ENCODE data around the gene TXN2. TPM values are rescaled to one million over a fixed set of nuclear protein-coding genes. Genes with fewer than 3 reads are reported as not detected.
"Not testable (repeated sequence)": the region's sequence is repeated elsewhere in the genome, so short reads cannot be mapped to it uniquely, and the experiment has no call there.

TXN2 gene, protein sequence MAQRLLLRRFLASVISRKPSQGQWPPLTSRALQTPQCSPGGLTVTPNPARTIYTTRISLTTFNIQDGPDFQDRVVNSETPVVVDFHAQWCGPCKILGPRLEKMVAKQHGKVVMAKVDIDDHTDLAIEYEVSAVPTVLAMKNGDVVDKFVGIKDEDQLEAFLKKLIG
- 100 to 1,000 TPM; 107 to 118 (median 111) TPM for polyA plus RNA-seq (ENCODE audit: insufficient read depth in 1 of 5, insufficient read length in 5 of 5, low replicate concordance in 1 of 5)
- long read RNA-seq, donor 1, transcript TXN2-201 (4 exons, 1,736 nt) = major isoform, 62 of 110 reads
- long read RNA-seq, donor 1, partial matches to known transcripts = 40 of 110 reads
- long read RNA-seq, donor 1, other reads (novel, unspliced or antisense) = 0 of 110 reads
- long read RNA-seq, donor 2, transcript TXN2-201 (4 exons, 1,736 nt) = major isoform, 44 of 62 reads
- long read RNA-seq, donor 2, partial matches to known transcripts = 15 of 62 reads
- long read RNA-seq, donor 2, other reads (novel, unspliced or antisense) = 0 of 62 reads
- long read RNA-seq, donor 3, transcript TXN2-201 (4 exons, 1,736 nt) = major isoform, 50 of 86 reads
- long read RNA-seq, donor 3, transcript TXN2-204 (4 exons, 1,280 nt) = minor isoform, 5 of 86 reads
- long read RNA-seq, donor 3, partial matches to known transcripts = 29 of 86 reads
- long read RNA-seq, donor 3, other reads (novel, unspliced or antisense) = 0 of 86 reads
- long read RNA-seq, donor 4, transcript TXN2-201 (4 exons, 1,736 nt) = major isoform, 32 of 55 reads
- long read RNA-seq, donor 4, transcript TXN2-204 (4 exons, 1,280 nt) = minor isoform, 5 of 55 reads
- long read RNA-seq, donor 4, partial matches to known transcripts = 18 of 55 reads
- long read RNA-seq, donor 4, other reads (novel, unspliced or antisense) = 0 of 55 reads
- long read RNA-seq, donor 5, transcript TXN2-201 (4 exons, 1,736 nt) = major isoform, 85 of 117 reads
- long read RNA-seq, donor 5, transcript TXN2-204 (4 exons, 1,280 nt) = minor isoform, 6 of 117 reads
- long read RNA-seq, donor 5, partial matches to known transcripts = 23 of 117 reads
- long read RNA-seq, donor 5, other reads (novel, unspliced or antisense) = 0 of 117 reads
- long read RNA-seq, donor 6, transcript TXN2-201 (4 exons, 1,736 nt) = major isoform, 77 of 111 reads
- long read RNA-seq, donor 6, partial matches to known transcripts = 26 of 111 reads
- long read RNA-seq, donor 6, other reads (novel, unspliced or antisense) = 0 of 111 reads
- long read RNA-seq, donor 7, transcript TXN2-201 (4 exons, 1,736 nt) = major isoform, 55 of 82 reads
- long read RNA-seq, donor 7, partial matches to known transcripts = 19 of 82 reads
- long read RNA-seq, donor 7, other reads (novel, unspliced or antisense) = 5 of 82 reads
- long read RNA-seq, donor 8, transcript TXN2-201 (4 exons, 1,736 nt) = major isoform, 19 of 27 reads
- long read RNA-seq, donor 8, partial matches to known transcripts = 8 of 27 reads
- long read RNA-seq, donor 8, other reads (novel, unspliced or antisense) = 0 of 27 reads

GRCh38 chr22:36481393-36482168 is at the start of gene TXN2:
TSS of gene TXN2 (minus strand) at chr22:36481640. CDS start at chr22:36480837, 803 bp downstream.
- DNase-seq = peak; percentile 96 to 97

- DNase-seq = peak; percentile 98
Measured at GRCh38 chr22:36528795-36529751, 47.6 kb upstream of the TXN2 start, which contains the start of gene EIF3D. TSS of gene EIF3D (minus strand) at chr22:36529166. CDS start at chr22:36526121, 3,045 bp downstream.

DNA sequence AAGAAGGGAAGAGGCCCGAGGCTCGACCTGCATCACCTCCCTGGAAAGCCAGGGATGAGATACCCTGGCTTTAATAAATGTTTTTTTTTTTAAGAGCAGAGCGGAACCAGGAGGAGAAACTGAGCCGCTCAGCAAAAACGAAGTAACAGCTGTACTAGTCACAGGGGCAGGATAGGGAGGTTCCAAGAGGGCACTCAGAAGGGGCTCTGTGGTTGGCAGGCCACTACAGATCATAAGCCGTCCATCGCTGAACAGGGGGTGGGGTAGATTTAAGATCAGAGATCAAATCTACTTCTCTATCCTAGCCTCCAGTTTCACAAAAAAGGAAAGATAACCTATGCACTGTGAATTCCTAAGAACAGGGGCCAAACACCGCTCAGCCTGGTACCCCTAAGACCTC is 46.9 kb upstream of the TXN2 start:
- no peak for DNase-seq

GRCh38 chr22:36522662-36523061 is 41.2 kb upstream of the TXN2 start:
- DNase-seq = no peak

DNA sequence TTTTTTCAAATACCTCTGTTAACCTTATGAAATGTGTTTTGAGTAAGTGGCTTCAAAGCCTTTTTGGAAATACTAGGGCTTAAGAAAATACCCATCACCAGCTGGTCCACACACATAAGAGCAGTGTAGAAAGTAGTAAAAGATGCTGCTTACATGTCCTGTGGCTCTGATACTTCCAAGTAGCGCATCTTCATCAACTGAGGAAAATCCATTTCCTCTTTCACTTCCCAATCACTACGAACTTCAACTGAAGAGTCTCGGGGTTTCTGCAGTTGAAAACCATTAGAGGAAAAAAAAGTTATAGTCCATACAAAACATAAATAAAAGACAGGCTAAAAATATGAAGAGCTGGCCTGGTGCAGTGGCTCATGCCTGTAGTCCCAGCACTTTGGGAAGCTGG is 39.0 kb upstream of the TXN2 start:
- DNase-seq = no peak

DNA sequence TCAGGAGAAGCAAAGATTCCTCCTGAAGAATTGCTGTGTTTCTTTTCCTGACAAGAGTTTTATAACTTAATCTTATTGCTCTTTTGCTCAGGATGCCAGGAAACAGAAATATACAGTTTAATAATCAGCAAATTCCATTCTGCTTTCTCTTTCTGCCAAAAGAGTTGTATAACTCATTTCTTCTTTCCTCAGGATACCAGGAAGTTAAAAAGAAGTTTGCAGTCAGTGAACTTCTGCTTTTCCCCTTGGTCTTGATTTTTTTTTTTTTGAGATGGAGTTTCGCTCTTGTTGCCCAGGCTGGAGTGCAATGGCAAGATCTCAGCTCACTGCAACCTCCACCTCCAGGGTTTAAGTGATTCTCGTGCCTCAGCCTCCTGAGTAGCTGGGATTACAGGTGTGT is 38.5 kb upstream of the TXN2 start:
- not testable (repeated sequence) for DNase-seq

GRCh38 chr22:36514766-36515165 is 33.3 kb upstream of the TXN2 start:
- DNase-seq = no peak

DNA sequence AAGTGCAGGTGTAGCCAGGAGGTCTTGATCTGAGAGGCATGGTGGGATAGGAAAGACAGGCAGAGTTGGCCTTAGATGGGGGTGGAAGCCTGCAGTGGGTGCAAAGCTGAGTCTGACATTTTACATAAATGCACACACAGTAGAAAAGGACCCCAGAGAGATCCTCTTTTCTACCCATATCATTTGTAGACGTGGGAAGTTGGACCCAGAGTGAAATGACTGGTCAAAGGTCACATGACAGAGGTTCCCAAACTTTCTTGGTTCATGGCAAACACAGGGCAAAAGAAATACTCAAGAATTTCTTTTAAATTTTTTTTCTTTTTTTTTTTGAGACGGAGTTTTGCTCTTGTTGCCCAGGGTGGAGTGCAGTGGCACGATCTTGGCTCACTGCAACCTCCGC is 31.6 kb upstream of the TXN2 start:
- no peak for DNase-seq

DNA sequence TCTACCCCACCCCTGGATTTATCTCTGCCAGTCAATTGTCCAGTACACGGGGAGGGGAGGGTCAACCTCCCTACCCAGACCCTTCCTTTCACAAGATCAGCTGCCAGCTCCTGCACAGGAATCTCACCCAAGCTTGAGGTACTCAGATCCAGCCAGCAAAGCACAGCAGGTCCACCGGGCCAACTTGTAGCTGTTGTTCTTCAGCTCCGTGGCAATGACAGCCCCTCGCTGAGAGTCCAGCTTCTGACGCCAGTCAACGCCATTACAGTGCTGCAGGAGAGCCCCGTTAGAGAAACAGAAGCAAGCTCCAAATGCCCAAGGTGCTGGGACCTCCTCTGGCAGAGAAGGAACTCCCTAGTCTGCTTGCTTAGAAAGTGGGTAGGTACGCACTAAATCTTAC is 30.9 kb upstream of the TXN2 start:
- no peak for DNase-seq

GRCh38 chr22:36510966-36511881 is 29.8 kb upstream of the TXN2 start:
- DNase-seq = no peak

GRCh38 chr22:36510384-36510783 is 28.9 kb upstream of the TXN2 start:
- no peak for DNase-seq

GRCh38 chr22:36507518-36508010 is 26.1 kb upstream of the TXN2 start:
- DNase-seq = no peak

DNA sequence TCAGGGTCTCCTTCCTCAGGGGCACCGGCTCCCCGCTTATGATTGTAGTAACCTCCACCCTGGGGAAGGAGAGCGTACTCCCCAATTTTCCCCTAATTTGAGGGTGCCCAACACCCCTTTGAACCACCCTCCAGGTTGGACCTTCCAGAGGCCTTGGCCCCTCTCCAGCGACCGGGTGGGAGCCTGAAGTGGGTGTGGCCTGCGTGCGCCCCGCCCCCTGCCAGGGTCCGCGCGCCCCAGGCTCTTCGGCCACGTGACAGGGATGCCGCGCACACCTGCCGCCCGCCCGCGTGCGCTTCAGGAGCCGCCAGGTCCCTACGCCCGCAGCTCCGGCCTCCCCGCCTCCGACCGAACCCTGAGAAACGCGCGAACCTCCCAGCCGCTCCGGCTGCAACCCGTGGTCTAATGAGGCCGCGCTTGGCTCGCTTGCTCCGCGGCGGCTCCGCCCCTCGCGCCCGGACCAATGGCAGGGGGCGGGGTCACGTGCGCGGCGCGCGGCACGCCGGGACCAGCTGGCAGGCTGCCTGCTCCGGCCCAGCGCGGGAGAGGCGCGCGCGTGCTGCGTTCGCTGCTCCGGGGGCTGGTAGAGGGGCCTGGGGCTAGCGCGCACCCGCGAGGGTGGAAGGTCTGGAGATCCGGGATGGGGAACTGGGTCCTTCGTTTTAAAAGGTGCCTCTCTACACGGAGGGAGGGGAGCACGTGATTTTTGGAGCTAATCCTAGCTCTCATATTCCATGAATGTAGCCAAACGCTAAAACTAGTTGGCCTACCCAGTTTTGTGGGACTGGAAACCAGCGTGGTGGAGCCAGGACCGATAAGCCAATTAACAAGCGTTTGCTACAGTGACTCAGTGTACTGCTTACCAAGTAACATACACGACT is 25.4 kb upstream of the TXN2 start, which contains the start of gene FOXRED2:
Gene FOXRED2 (minus strand): TSS at position 404 of the 881 bp plus-strand sequence. CDS start 618 bp downstream, outside the sequence.
- peak; percentile 86 to 87 for DNase-seq

DNA sequence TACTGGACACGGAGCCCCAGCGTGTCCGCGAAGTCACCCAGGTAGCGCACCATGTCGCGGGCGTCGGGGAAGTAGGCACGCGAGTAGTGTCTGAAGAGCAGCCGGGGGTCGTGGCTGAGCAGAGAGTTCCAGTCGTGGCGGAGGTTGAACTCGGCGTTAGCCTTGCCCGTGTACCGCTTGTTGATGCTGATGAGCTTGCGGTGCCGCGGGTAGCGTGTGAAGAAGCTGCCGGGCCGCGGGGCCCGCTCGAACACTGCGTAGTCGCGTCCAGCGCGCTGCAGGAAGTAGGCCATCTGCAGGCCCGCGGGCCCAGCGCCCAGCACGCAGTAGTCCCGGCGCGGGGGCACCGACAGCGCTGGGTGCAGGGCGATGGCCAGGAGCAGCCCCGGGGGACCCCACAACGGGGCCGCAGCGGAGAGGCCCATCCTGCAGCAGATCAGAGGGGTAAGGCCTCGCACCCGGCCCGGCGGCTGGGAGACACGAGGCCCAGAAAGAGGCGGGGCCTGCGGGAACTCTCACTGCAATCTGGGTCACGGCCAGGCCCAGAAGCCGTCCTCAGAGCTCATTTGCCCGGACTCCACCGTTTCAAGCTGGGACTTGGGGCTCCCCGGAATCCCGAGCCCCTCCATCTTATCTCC is 24.7 kb upstream of the TXN2 start:
- DNase-seq = no peak

- no peak for DNase-seq
Measured at GRCh38 chr22:36497910-36498665, 16.6 kb upstream of the TXN2 start.

All from right lung (tissue), 10 donors.